ENCODE measurements around the gene NHERF2.

GRCh38 chr16:2015947-2016208, 10.8 kb upstream of the NHERF2 start:
- TF ChIP-seq, protein P1, sequence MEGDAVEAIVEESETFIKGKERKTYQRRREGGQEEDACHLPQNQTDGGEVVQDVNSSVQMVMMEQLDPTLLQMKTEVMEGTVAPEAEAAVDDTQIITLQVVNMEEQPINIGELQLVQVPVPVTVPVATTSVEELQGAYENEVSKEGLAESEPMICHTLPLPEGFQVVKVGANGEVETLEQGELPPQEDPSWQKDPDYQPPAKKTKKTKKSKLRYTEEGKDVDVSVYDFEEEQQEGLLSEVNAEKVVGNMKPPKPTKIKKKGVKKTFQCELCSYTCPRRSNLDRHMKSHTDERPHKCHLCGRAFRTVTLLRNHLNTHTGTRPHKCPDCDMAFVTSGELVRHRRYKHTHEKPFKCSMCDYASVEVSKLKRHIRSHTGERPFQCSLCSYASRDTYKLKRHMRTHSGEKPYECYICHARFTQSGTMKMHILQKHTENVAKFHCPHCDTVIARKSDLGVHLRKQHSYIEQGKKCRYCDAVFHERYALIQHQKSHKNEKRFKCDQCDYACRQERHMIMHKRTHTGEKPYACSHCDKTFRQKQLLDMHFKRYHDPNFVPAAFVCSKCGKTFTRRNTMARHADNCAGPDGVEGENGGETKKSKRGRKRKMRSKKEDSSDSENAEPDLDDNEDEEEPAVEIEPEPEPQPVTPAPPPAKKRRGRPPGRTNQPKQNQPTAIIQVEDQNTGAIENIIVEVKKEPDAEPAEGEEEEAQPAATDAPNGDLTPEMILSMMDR (IDR thresholded peaks at IDR 0.05), result no peak
- no peak for TF ChIP-seq POLR2A (IDR thresholded peaks at IDR 0.05)
- TF ChIP-seq EP300 (IDR thresholded peaks at IDR 0.05), result no peak
